Natural killer cell treated with Interleukin-12 subunit alpha and Interleukin-12 subunit beta and Interleukin-15 and Interleukin-18, amount 100 ng/mL, for 72 hours (primary cell): ENCODE measurements around the gene ABLIM3. TPM values are rescaled to one million over a fixed set of nuclear protein-coding genes. Genes with fewer than 3 reads are reported as not detected.

Experiments used
- ATAC-seq, 2 donors: fragments of 150-1000 bp; cut with Tn5 transposase in 1 of 2; sonication (Bioruptor Pico), chemical (Tn5 transposase) in 1 of 2; 2 replicates each; pipeline ENCODE4 v1.10.0; 2021
- DNase-seq: peaks from one replicate; pipeline ENCODE4 v3.0.0; 2022; ENCODE audit warnings: low spot score
- H3K27ac Mint-ChIP-seq, 2 donors: 1 replicate in 1 of 2; 2 replicates in 1 of 2; pipeline ENCODE4 v1.8.0; 2022; ENCODE audit warnings: mixed read lengths in 2 of 2, mild to moderate bottlenecking in 1 of 2, moderate library complexity in 1 of 2
- H3K27me3 Mint-ChIP-seq, 2 donors: 1 replicate in 1 of 2; 2 replicates in 1 of 2; pipeline ENCODE4 v1.8.0; 2022; ENCODE audit warnings: mixed read lengths in 2 of 2
- H3K36me3 Mint-ChIP-seq: one replicate; pipeline ENCODE4 v1.8.0; 2022; ENCODE audit warnings: mixed read lengths
- H3K4me1 Mint-ChIP-seq, 2 donors: 1 replicate in 1 of 2; 2 replicates in 1 of 2; pipeline ENCODE4 v1.8.0; 2022; ENCODE audit warnings: low read depth in 2 of 2, mixed read lengths in 2 of 2, mild to moderate bottlenecking in 1 of 2
- H3K4me3 Mint-ChIP-seq: one replicate; pipeline ENCODE4 v1.8.0; 2022; ENCODE audit warnings: mixed read lengths
- H3K9me3 Mint-ChIP-seq: 2 replicates; pipeline ENCODE4 v1.8.0; 2022; ENCODE audit warnings: mixed read lengths
- total RNA-seq, 2 donors: library from RNA; stranded (reverse); gene quantifications; one replicate each; pipeline ENCODE4 v1.2.3, GENCODE V29; 2022

Gene ABLIM3
- total RNA-seq, 2 donors from 2014 or later = not detected

DNA sequence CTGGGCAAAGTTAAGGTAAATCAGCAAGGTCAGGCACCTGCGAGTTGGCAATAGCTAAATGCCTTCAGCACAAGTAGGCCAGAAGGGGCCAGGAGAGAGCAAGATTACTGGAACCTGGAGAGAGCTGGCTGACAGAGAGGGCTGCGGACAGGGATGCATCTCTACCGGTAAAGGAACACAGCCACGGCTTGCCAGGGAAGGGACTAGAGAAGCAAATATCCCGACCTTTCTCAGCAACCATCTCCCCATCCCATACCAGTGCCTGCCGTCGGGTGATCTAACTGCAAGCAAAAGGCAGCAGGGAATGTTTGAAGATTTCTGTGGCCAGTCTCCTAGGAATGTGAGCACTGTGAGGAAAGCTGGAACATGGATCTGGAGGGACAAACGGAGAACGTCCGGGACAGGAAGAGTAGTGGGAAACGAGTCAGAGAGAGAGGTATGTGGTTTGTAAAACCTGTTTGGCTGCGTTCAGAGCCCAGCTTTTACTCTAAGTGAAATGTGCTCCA is 15.9 kb upstream of the ABLIM3 start:
- no peaks in the 10 kb centered on the region for H3K9me3 Mint-ChIP-seq
- no peak overlapping the region for H3K27ac Mint-ChIP-seq
- H3K4me1 Mint-ChIP-seq = no peaks in the 10 kb centered on the region
- peaks cover 18 to 44% of the 10 kb centered on the region in 2 donors for H3K27me3 Mint-ChIP-seq
- no peak for ATAC-seq
- no peak for DNase-seq
- H3K4me3 Mint-ChIP-seq = no peak overlapping the region
- no peaks in the 10 kb centered on the region for H3K36me3 Mint-ChIP-seq

- Mint-ChIP-seq H3K36me3 (no peaks in the 10 kb centered on the region), H3K27ac (no peak overlapping the region), H3K4me1 (no peaks in the 10 kb centered on the region), H3K9me3 (no peaks in the 10 kb centered on the region), H3K27me3 (peaks cover 22 to 54% of the 10 kb centered on the region in 2 donors), H3K4me3 (no peak overlapping the region)
- no peak for ATAC-seq
- DNase-seq = no peak
Measured at GRCh38 chr5:149126906-149127305, 14.4 kb upstream of the ABLIM3 start.

- ATAC-seq (no peak), DNase-seq (no peak)
- no peak overlapping the region for H3K27ac Mint-ChIP-seq
- no peaks in the 10 kb centered on the region for H3K9me3 Mint-ChIP-seq
- H3K4me1 Mint-ChIP-seq = no peaks in the 10 kb centered on the region
- no peak overlapping the region for H3K4me3 Mint-ChIP-seq
- no peaks in the 10 kb centered on the region for H3K36me3 Mint-ChIP-seq
- H3K27me3 Mint-ChIP-seq = peaks cover 22 to 51% of the 10 kb centered on the region in 2 donors
Measured at GRCh38 chr5:149127394-149127955, 13.8 kb upstream of the ABLIM3 start.

GRCh38 chr5:149128023-149128875 is 13.0 kb upstream of the ABLIM3 start:
- Mint-ChIP-seq H3K4me3 (no peak overlapping the region), H3K36me3 (no peaks in the 10 kb centered on the region), H3K9me3 (no peaks in the 10 kb centered on the region), H3K27ac (no peak overlapping the region), H3K4me1 (no peaks in the 10 kb centered on the region), H3K27me3 (peaks cover 24 to 52% of the 10 kb centered on the region in 2 donors)
- ATAC-seq = peak; percentile 51 to 58
- no peak for DNase-seq

- Mint-ChIP-seq H3K27ac (no peak overlapping the region), H3K4me1 (no peaks in the 10 kb centered on the region), H3K36me3 (no peaks in the 10 kb centered on the region), H3K4me3 (no peak overlapping the region), H3K9me3 (no peaks in the 10 kb centered on the region), H3K27me3 (peaks cover 31 to 57% of the 10 kb centered on the region in 2 donors)
- DNase-seq = no peak
- no peak for ATAC-seq
Measured at GRCh38 chr5:149129181-149129580, 12.1 kb upstream of the ABLIM3 start.

- Mint-ChIP-seq H3K27me3 (peaks cover 29 to 56% of the 10 kb centered on the region in 2 donors), H3K27ac (no peak overlapping the region), H3K9me3 (no peaks in the 10 kb centered on the region), H3K4me3 (no peak overlapping the region), H3K36me3 (no peaks in the 10 kb centered on the region), H3K4me1 (no peaks in the 10 kb centered on the region)
- ATAC-seq (no peak), DNase-seq (no peak)
Measured at GRCh38 chr5:149130121-149130914, 11.0 kb upstream of the ABLIM3 start.

- H3K27me3 Mint-ChIP-seq = peaks cover 30 to 59% of the 10 kb centered on the region in 2 donors
Measured at GRCh38 chr5:149132474-149132873, 8.8 kb upstream of the ABLIM3 start.

DNA sequence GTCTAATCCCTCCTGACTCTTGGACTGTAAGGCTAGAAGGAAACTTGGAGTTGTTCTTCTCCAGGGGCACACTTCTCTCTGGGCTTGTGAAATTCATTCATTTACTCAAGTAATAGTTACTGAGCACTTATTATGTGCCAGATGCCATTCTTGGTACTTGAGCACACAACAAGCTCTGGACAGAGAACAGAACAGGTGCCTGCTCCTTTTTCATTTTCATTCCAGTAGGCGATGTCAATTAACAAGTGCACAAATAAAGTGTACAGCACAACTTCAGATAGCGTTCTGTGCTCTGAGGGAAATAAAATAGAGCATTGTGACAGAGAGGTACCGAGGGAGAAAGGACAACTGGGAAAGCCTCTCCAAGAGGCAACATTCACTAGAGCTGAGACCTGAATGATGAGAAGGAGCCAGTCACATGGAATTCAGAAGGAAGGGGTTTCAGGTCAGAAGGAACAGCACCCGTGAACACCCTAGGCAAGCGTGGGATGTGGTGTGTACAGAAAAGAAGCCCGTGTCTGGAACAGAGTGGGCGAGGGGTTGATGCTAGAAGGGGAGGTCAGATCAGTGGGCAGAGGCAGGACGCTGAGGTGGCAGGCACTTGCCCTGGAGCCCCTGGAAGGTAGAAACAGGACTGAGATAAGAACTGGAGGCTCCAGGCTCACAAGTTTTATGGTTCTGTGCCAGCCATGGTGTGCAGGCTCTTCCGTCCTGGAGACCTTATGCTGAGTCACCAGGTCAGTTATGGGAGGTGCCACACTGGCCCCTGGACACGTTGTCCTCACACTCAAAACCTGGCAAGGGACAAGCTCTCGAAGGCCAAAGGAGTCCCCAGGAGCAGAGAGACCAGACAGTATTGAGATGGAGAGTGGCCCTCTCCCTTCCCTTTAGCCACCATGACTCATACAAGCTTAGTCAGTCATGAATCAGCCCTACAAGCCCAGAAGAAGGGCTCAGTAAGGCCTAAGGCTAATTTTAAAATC is 7.2 kb upstream of the ABLIM3 start:
- no peak for DNase-seq
- H3K27ac Mint-ChIP-seq = no peak overlapping the region
- no peaks in the 10 kb centered on the region for H3K36me3 Mint-ChIP-seq
- peak in 1 of 2 donors; percentile 58 for ATAC-seq
- peaks cover 34 to 53% of the 10 kb centered on the region in 2 donors for H3K27me3 Mint-ChIP-seq
- no peak overlapping the region for H3K4me3 Mint-ChIP-seq
- H3K4me1 Mint-ChIP-seq = no peaks in the 10 kb centered on the region
- H3K9me3 Mint-ChIP-seq = no peaks in the 10 kb centered on the region

More at GRCh38 chr5:149132474-149132873, 8.8 kb upstream of the ABLIM3 start:
- Mint-ChIP-seq H3K36me3 (no peaks in the 10 kb centered on the region), H3K4me1 (no peaks in the 10 kb centered on the region), H3K27ac (no peak overlapping the region), H3K4me3 (no peak overlapping the region), H3K9me3 (no peaks in the 10 kb centered on the region)
- DNase-seq (no peak), ATAC-seq (no peak)

- ATAC-seq = no peak
- no peaks in the 10 kb centered on the region for H3K9me3 Mint-ChIP-seq
- no peak overlapping the region for H3K4me3 Mint-ChIP-seq
- peaks cover 32 to 50% of the 10 kb centered on the region in 2 donors for H3K27me3 Mint-ChIP-seq
- no peaks in the 10 kb centered on the region for H3K4me1 Mint-ChIP-seq
- no peak overlapping the region for H3K27ac Mint-ChIP-seq
- H3K36me3 Mint-ChIP-seq = no peaks in the 10 kb centered on the region
- no peak for DNase-seq
Measured at GRCh38 chr5:149134778-149135500, 6.4 kb upstream of the ABLIM3 start.

DNA sequence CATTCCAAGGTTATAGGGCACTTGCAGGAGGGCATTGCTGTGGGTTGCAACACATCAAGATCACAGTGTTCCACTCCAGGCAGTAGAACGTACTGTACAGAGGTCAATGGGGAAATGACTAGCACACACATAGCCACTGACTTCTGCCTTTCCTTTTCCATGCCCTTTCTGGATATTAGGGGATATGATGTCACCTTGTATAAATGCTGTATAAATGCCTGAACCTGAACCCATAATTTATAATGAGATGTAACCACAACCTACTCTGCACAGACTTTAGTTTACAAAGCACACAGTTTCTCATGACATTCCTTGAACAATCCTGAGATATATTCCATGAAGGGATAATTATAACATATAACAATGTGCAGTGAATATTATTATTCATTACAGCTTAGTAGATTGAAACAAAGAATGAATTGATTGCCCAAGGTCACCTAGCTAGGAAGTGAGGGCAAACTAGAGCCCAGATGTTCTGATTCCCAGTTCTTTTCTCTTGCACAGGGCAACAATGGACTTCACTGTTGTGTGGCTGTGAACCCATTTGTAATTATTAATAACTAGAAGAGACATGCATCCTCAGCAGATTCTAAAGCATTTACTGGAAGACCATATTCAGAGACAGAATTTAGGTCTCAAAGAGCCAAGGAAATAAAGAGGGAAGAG is 5.6 kb upstream of the ABLIM3 start:
- H3K36me3 Mint-ChIP-seq = no peaks in the 10 kb centered on the region
- no peaks in the 10 kb centered on the region for H3K4me1 Mint-ChIP-seq
- no peak overlapping the region for H3K4me3 Mint-ChIP-seq
- H3K27me3 Mint-ChIP-seq = peaks cover 31 to 52% of the 10 kb centered on the region in 2 donors
- no peaks in the 10 kb centered on the region for H3K9me3 Mint-ChIP-seq
- H3K27ac Mint-ChIP-seq = no peak overlapping the region
- no peak for ATAC-seq
- DNase-seq = no peak

GRCh38 chr5:149138182-149138923 is 2.9 kb upstream of the ABLIM3 start:
- DNase-seq (no peak), ATAC-seq (no peak)
- Mint-ChIP-seq H3K36me3 (no peaks in the 10 kb centered on the region), H3K4me3 (no peak overlapping the region), H3K4me1 (peaks cover 0 to 2% of the 10 kb centered on the region in 2 donors), H3K27me3 (peaks cover 30 to 40% of the 10 kb centered on the region in 2 donors), H3K9me3 (no peaks in the 10 kb centered on the region), H3K27ac (no peak overlapping the region)
